H54 (cell line): Measurements from ENCODE around the gene AQP3.
"Not testable (repeated sequence)": the region's sequence is repeated elsewhere in the genome, so short reads cannot be mapped to it uniquely, and the experiment has no call there.

ENCODE experiments used
- DNase-seq: peaks from one replicate; pipeline ENCODE4 v3.0.0; 2011; ENCODE audit warnings: low spot score, mixed read lengths; ENCODE audit not compliant: insufficient read length
- FAIRE-seq: peaks from 3 replicates; lab custom pipeline; 2011; peaks lifted over from hg19 to GRCh38; lab: Jason Lieb, UNC
- POLR2A ChIP-seq: IDR thresholded peaks from 2 replicates; pipeline ENCODE4 v1.6.1; 2011; ENCODE audit warnings: low read depth, mild to moderate bottlenecking, low read length

Gene AQP3

GRCh38 chr9:33446946-33447798 is at the start of gene AQP3:
AQP3 (minus strand) TSS chr9:33447593; CDS start chr9:33447530, 63 bp downstream.
- FAIRE-seq (no peak), DNase-seq (peak; percentile 57)

DNA sequence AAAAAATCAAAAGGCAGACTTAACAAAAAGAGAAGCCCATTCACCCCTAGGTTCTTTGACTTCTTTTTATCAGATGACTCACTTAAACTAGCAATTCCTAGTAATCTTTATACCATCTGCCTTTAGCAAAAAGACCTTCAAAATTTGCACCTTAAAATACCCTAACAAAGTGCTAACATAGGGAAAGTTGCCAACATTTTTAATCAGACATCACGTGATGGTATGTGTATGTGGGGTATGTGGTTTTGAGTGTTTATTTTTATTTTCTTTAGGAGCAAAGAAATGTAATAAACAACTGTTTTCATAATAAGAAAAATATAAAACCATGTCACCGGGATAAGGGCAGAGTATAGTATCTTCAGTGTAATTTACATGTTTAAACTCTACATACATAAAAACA is 46.4 kb upstream of the AQP3 start:
- FAIRE-seq, DNase-seq: not testable (repeated sequence)

More at GRCh38 chr9:33446946-33447798, at the start of gene AQP3:
- TF ChIP-seq POLR2A, result no peak

DNA sequence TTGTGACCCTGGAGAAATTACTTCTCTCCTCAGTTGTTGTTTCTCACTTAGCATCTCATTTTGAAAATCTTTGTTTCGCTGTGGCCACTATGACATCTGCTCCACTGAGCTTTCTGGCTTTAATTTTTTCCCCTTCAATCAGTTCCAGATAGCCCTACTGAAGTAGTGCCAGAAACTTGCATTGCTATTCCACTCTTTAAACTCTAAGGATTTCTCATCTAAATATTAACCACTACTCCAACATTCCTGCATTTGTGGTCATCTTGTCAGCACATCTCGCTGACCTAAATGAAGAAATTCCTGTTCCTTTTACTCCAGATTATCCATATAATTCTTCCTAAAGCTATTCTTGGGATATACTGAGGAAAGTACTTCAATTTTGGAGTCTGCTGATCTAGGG is 41.7 kb upstream of the AQP3 start:
- DNase-seq, result no peak
- peak; percentile 64 for FAIRE-seq
- TF ChIP-seq POLR2A, result no peak

GRCh38 chr9:33485312-33485711 is 37.9 kb upstream of the AQP3 start:
- not testable (repeated sequence) for DNase-seq, FAIRE-seq

DNA sequence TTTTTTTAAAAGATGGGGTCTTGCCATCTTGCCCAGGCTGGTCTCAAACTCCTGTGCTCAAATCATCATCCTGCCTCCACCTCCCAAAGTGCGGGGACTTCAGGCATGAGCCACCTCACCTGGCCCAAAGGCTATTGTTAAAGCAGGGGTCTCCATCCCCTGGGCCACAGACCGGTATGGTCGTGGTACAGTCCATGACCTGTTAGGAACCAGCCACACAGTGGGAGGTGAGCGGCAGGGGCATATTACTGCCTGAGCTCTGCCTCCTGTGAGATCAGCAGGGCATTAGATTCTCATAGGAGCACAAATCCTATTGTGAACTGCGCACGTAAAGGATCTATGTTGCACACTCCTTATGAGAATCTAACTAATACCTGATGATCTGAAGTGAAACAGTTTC is 33.6 kb upstream of the AQP3 start:
- TF ChIP-seq POLR2A, result no peak
- no peak for DNase-seq
- FAIRE-seq, result no peak

DNA sequence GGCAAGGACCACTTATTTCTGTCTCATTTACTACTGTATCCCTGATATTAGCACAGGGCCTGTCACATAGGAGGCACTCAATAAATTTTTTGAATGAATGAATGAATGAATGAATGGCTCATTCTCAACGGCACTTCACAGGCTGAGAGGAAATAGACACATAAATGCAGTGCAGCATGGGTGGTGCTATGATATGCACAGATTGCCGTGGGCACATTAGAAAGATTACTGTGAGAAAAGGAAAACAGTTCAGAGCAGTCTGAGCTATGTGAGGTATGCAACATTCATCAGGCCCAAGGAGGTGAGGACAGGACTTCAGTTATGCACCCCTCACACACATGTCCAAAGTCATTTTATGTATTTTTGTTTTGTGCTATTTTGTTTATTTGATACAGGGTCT is 32.7 kb upstream of the AQP3 start:
- no peak for FAIRE-seq
- TF ChIP-seq POLR2A, result no peak

DNA sequence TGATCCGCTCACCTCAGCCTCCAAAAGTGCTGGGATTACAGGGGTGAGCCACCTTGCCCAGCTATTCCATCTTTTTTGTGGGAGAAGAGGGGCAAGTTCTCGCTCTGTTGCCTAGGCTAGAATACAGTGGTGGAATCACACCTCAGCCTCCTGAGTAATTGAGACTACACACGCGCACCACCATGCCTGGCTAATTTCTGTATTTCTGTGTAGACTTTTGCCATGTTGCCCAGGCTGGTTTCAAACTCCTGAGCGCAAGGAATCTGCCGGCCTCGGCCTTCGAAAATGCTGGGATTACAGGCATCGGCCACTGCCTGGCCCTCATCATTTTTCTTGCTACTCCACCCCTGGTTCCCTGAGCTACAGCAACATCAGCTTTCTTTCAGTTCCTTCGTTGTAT is 29.1 kb upstream of the AQP3 start:
- FAIRE-seq (no peak), DNase-seq (no peak)
- no peak for TF ChIP-seq POLR2A

More for the DNA sequence above, 32.7 kb upstream of the AQP3 start:
- no peak for DNase-seq

DNA sequence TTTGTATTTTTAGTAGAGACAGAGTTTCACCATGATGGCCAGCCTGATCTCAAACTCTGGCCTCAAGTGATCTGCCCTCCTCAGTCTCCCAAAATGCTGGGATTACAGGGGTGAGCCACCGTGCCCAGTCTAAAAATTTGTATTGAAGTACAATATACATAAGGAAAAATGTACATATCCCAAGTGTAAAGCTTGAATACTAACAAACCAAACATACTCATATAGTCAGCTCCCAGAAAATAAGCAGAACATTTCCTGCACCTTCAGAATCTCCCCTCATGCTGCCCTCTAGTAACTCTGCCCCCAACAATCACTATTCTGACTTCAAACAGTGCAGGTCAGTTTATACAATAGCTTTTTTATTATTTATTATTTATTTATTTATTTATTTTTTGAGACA is 28.0 kb upstream of the AQP3 start:
- no peak for TF ChIP-seq POLR2A
- FAIRE-seq (no peak), DNase-seq (no peak)

DNA sequence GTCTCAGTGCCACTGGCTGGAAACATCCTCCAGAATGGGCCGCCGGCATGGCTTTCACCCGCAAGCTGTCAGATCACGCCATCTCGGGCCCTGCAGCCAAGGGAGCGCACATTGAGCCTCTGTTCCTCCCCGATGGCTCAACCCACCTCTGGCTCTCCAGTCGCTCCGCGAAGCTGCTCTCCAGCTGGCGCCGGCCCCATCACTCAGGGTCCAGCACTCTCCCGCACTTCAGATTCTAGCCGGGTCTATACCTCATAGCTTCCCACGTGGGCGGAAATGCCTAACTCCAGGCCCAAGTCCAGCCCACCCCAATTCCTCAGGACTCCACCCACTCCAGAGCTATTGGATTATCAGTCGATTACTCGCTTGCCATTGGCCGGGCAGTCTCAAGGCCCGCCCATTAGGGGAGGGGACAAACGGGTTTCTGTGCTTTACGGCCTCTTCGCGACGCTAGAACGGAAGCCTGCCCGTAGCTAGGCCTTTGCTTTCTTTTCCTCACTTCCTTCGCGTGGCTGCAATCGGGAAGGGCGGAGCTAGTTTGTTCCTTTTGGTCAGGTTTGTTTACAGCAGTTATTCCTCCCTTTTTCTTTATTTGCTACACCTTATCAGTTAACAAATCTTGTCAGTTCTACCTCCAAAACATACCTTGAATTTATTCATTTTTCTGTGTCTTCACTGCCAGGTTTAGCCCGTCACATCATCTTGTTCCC is 26.4 kb upstream of the AQP3 start, which contains the start of gene NOL6:
NOL6 (minus strand) TSS at position 282 of the 710 bp plus-strand sequence; CDS start at position 200, 82 bp downstream.
- DNase-seq (peak; percentile 86), FAIRE-seq (peak; percentile 92)
- TF ChIP-seq POLR2A, result peak; percentile 49

- FAIRE-seq, result no peak
- no peak for DNase-seq
- no peak for TF ChIP-seq POLR2A
These were observed 25.7 kb upstream of the AQP3 start for GRCh38 chr9:33472881-33473615.

DNA sequence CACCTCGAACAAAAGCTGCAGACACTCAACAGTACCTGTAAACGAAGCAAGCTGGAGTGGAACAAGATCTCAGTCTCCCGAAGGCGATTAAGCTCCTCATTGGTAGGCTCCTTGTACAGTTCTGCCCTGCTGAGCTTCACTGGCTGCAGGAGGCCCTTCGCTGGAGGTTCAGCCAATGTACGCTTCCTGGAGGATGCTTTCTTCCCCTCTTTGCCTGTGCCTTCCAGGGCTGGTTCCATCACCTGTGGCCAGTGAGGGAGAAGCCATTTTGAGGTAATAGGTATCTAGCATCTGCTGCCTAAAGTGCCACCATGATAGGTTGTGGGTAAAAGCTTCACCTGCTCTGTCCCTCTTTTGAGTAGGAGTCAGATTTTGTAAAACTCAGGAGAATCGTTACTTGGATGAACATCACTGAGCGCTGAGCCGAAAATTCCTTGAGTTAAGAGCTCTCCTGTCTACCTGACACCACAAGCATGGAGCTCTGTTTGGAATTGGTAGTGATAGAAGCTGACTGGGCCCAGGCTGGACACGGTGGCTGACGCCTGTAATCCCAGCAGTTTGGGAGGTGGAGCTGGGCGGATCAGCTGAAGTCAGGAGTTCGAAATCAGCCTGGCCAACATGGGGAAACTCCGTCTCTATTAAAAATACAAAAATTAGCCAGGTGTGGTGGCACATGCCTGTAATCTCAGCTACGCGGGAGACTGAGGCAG is 24.9 kb upstream of the AQP3 start:
- TF ChIP-seq POLR2A, result no peak

DNA sequence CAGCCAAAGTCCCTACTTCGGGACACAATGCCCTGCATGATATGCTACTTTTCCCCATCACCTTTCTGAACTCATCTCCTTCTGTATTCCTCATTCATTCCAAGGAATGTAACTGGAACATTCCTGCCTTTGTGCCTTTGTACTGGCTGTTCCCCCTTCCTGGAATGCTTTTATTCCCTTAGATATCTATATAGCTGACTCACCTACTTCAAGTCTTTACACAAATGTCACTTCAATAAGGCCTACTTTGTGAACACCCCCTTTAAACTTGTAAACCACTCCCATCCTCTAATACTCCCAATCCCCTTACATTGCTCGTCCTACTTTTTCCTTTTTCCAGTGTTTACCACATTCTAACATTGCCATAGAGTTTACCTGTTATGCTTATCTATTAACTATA is 24.0 kb upstream of the AQP3 start:
- DNase-seq (no peak), FAIRE-seq (no peak)
- no peak for TF ChIP-seq POLR2A

More for the DNA sequence above, 24.9 kb upstream of the AQP3 start:
- FAIRE-seq (no peak), DNase-seq (no peak)

DNA sequence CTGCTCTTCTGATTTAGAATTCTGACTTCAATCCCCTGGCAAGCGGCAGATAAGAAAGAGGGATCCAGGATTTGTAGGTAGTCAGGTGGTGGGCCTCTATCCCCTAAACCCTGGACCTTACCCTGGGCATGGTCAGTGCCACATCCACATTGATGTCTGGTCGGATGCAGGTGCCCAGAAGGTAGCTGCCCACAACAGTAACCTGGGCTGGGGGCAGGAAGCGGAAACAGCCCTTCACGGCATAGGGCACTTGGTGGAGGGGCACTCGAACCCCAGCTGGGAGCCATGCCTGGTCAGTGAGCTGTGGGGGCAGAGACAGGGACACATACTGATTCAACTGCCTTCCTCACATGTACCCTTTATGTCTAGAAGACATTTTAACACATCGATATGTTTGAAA is 22.5 kb upstream of the AQP3 start:
- no peak for FAIRE-seq
- TF ChIP-seq POLR2A, result no peak
- DNase-seq, result no peak
